Measurements from ENCODE around the gene ADGRG7. TPM values are rescaled to one million over a fixed set of nuclear protein-coding genes. Genes with fewer than 3 reads are reported as not detected.

ADGRG7 gene
- total and polyA plus RNA-seq, 9 of the 15 experiments (the other 6 are each of a cell fraction or from before 2014, with no cell fraction given), result 0.03 TPM; not detected in 7

- Histone ChIP-seq H3K4me1 (replicated peaks in 1 of 2; ENCODE audit: control insufficient read depth in 2 of 2, insufficient read depth in 2 of 2, low read length in 2 of 2) (peaks cover 0 to 8% of the 10 kb centered on the region in 2 experiments; a peak in 3 of 5 replicates), H3K79me2 (ENCODE audit: control insufficient read depth, insufficient read depth, low read length) (no peaks in the 10 kb centered on the region), H3K9me1 (ENCODE audit: control insufficient read depth, insufficient read depth, low read length) (no peaks in the 10 kb centered on the region), H2AFZ (ENCODE audit: low read depth, low read length) (peak overlapping the region; percentile 19), H3K36me3 (ENCODE audit: control insufficient read depth, insufficient read depth, low read length) (no peaks in the 10 kb centered on the region), H3K4me2 (ENCODE audit: insufficient read depth, low read length) (no peak overlapping the region), H4K20me1 (replicated peaks; ENCODE audit: control insufficient read depth, insufficient read depth, low read length) (no peaks in the 10 kb centered on the region), H3K9ac (ENCODE audit: insufficient read depth in 1 of 2, low read depth in 2 of 2, low read length in 2 of 2) (no peak overlapping the region), H3K27me3 (ENCODE audit: control insufficient read depth in 2 of 2, insufficient read depth in 2 of 2, low read length in 2 of 2) (no peaks in the 10 kb centered on the region), H3K27ac (ENCODE audit: extremely low read depth, low read depth, low read length) (no peak overlapping the region), H3K4me3 (no peak overlapping the region), H3K9me3 (replicated peaks; ENCODE audit: control insufficient read depth, insufficient read depth, low read depth, low read length) (no peaks in the 10 kb centered on the region)
- peak in 2 of 4 experiments; percentile 15 to 41 for DNase-seq (ENCODE audit: extremely low read depth in 1 of 4, low spot score in 3 of 4)
- ChIA-PET POLR2A (no interaction called here), CTCF (ENCODE audit: low intra/inter-chr PET ratio) (no interaction called here)
- WGBS (ENCODE audit: insufficient coverage, low coverage, missing lambda C conversion rate), result 0% methylated on average over 3 of the region's 5 CpGs
- FAIRE-seq, result no peak
- in situ Hi-C loops (cut with MboI) (loop anchor here (25.0 kb wide), 1 partner anchor 766 kb away; no protein-coding TSS in a partner anchor), intact Hi-C loops (cut with micrococcal nuclease) (loop anchor here (5.0 kb wide), 1 partner anchor 104 kb away; the partner anchor contains the start of gene TFG)
- BruUV-seq (replicated peaks), result no TSS peak
- TF ChIP-seq RAD21 (CRISPR knock-in tag; conservative IDR thresholded peaks at IDR 0.05 in 1 of 2, IDR thresholded peaks at IDR 0.05 in 1 of 2) (peak in 1 of 2 experiments; percentile 57; a peak in 2 of 4 replicates), SMAD2 (IDR thresholded peaks at IDR 0.05; ENCODE audit: low read depth, low read length) (no peak), CTCF (IDR thresholded peaks at IDR 0.05 in 2 of 3, conservative IDR thresholded peaks at IDR 0.05 in 1 of 3; ENCODE audit: insufficient read depth in 2 of 3, low read depth in 1 of 3, low read length in 3 of 3) (peak; percentile 36 to 49 (median 38); a peak in 4 of 6 replicates), SMC3 (conservative IDR thresholded peaks at IDR 0.05; ENCODE audit: insufficient read depth, low read depth, low read length) (peak; percentile 42), NR2C2 (CRISPR knock-in tag; IDR thresholded peaks at IDR 0.05) (no peak), NR2C2 (tag; IDR thresholded peaks at IDR 0.05) (no peak)
- ATAC-seq, result peak; percentile 86
Measured at GRCh38 chr3:100603469-100603868, 5.9 kb upstream of the ADGRG7 start.
